Hepatocyte (in vitro differentiated cells): Measurements from ENCODE around the gene SLC40A1.

Experiments used
- EZH2phosphoT487 ChIP-seq: fragments of 200-600 bp; sonication (generic); IDR thresholded peaks from one replicate; pipeline ENCODE4 v1.6.1; 2018; ENCODE audit warnings: antibody characterized with exemption, mild to moderate bottlenecking, low read depth, moderate library complexity; ENCODE audit not compliant: unreplicated experiment, severe bottlenecking
- TF ChIP-seq, protein P1 (sequence below): fragments of 200-600 bp; sonication (generic); IDR thresholded peaks from 2 replicates; pipeline ENCODE4 v1.5.1; 2016; ENCODE audit warnings: antibody characterized with exemption, mild to moderate bottlenecking; ENCODE audit not compliant: poor library complexity

DNA sequence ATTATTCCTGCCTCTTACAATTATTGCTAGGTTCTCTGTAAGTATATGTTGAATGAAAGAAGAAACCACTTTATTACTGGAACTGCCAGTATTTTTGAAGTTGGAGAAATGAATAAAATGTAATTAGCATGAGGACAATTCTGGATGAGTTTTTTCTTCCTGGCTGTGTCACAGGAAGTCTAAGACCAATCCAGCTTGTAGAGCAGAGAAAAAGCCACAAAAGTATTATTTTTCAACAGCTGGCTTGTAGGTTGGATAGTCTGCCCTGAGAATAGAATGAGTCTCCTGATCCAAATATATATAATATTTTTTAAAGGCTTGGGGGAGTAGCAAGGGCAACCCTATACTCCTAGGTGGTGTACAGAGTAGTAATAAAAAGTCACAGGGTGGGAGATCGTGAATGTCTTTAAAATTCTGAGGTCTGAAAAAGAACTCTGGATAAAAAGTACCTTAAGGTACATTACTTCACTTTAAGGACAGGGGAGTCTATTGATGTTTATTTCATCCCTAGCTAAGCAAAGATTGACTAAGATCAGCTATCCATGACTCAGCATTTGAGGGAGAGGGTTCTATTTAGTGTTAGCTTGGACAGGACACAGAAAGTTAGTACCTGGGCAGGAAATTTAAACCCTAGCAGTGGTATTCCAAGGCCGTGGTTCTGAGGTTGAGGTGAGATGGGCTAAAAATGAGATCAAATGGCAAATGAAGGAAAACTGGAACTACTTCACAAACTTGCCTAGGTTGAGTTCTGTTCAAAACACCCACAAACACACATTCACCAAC is 31.7 kb downstream of the SLC40A1 start:
- TF ChIP-seq EZH2phosphoT487, result no peak
- TF ChIP-seq, protein P1, sequence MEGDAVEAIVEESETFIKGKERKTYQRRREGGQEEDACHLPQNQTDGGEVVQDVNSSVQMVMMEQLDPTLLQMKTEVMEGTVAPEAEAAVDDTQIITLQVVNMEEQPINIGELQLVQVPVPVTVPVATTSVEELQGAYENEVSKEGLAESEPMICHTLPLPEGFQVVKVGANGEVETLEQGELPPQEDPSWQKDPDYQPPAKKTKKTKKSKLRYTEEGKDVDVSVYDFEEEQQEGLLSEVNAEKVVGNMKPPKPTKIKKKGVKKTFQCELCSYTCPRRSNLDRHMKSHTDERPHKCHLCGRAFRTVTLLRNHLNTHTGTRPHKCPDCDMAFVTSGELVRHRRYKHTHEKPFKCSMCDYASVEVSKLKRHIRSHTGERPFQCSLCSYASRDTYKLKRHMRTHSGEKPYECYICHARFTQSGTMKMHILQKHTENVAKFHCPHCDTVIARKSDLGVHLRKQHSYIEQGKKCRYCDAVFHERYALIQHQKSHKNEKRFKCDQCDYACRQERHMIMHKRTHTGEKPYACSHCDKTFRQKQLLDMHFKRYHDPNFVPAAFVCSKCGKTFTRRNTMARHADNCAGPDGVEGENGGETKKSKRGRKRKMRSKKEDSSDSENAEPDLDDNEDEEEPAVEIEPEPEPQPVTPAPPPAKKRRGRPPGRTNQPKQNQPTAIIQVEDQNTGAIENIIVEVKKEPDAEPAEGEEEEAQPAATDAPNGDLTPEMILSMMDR, result no peak
